Common myeloid progenitor, CD34-positive (primary cell): ENCODE data around the gene KLLN.
"Not testable (repeated sequence)": the region's sequence is repeated elsewhere in the genome, so short reads cannot be mapped to it uniquely, and the experiment has no call there.

Experiments used
- CTCF ChIA-PET: fragments of 350-600 bp; sonication (Branson Sonifier 250); formaldehyde crosslinking; loops from one replicate; lab custom pipeline; 2021; ENCODE audit warnings: antibody characterized with exemption; lab: Charles Lee
- POLR2A ChIA-PET: fragments of 350-600 bp; sonication (Branson Sonifier 250); formaldehyde crosslinking; loops from one replicate; lab custom pipeline; 2021; ENCODE audit warnings: antibody characterized with exemption; lab: Charles Lee
- DNase-seq, 3 donors: peaks; one replicate each; pipeline versions ENCODE4 v3.0.0 to v3.0.0-alpha.2; 2013
- H3K27ac ChIP-seq, 2 experiments: 1 replicate in 1 of 2; 2 replicates in 1 of 2; pipeline ENCODE4 v1.7.0; 2013; ENCODE audit warnings: inconsistent platforms in 2 of 2, low read length in 2 of 2, mild to moderate bottlenecking in 2 of 2, low read depth in 1 of 2, moderate library complexity in 1 of 2; ENCODE audit not compliant: severe bottlenecking in 2 of 2, insufficient read depth in 1 of 2, poor library complexity in 1 of 2
- H3K27me3 ChIP-seq, 5 experiments: replicated peaks in 2 of 5; 1 replicate in 3 of 5; 2 replicates in 2 of 5; pipeline versions ENCODE4 v1.6.1 to v1.7.0; 2013; ENCODE audit warnings: low read length in 4 of 5, mild to moderate bottlenecking in 2 of 5, moderate library complexity in 2 of 5, inconsistent platforms in 1 of 5; ENCODE audit not compliant: insufficient read depth in 5 of 5, control insufficient read depth in 4 of 5
- H3K36me3 ChIP-seq, 4 experiments: 1 replicate in 2 of 4; 2 replicates in 2 of 4; pipeline versions ENCODE4 v1.6.1 to v1.7.0; 2013; ENCODE audit warnings: low read length in 3 of 4, control low read depth in 1 of 4, mild to moderate bottlenecking in 1 of 4; ENCODE audit not compliant: control insufficient read depth in 4 of 4, insufficient read depth in 4 of 4
- H3K4me1 ChIP-seq, 4 experiments: 1 replicate in 3 of 4; 2 replicates in 1 of 4; pipeline versions ENCODE4 v1.6.1 to v1.7.1; 2013; ENCODE audit warnings: low read length in 3 of 4, mild to moderate bottlenecking in 3 of 4, control low read depth in 1 of 4, inconsistent platforms in 1 of 4, moderate library complexity in 1 of 4; ENCODE audit not compliant: control insufficient read depth in 4 of 4, insufficient read depth in 4 of 4; ENCODE audit errors: control extremely low read depth in 1 of 4
- H3K4me3 ChIP-seq, 7 experiments: 1 replicate in 4 of 7; 2 replicates in 3 of 7; pipeline versions ENCODE4 v1.5.1 to v1.7.0; 2013; ENCODE audit warnings: mild to moderate bottlenecking in 7 of 7, low read length in 6 of 7, moderate library complexity in 6 of 7, inconsistent platforms in 2 of 7, low read depth in 2 of 7, control low read depth in 1 of 7; ENCODE audit not compliant: insufficient read depth in 4 of 7, control insufficient read depth in 1 of 7; ENCODE audit errors: extremely low read depth in 1 of 7
- H3K9me3 ChIP-seq, 5 experiments: 1 replicate in 4 of 5; 2 replicates in 1 of 5; pipeline versions ENCODE4 v1.6.1 to v1.7.1; 2013; ENCODE audit warnings: low read length in 4 of 5, mild to moderate bottlenecking in 2 of 5, inconsistent platforms in 1 of 5, low read depth in 1 of 5, moderate library complexity in 1 of 5; ENCODE audit not compliant: control insufficient read depth in 4 of 5, insufficient read depth in 2 of 5; ENCODE audit errors: control extremely low read depth in 1 of 5
- WGBS: methylation state at CpG from one replicate; pipeline ENCODE4 v1.1.5; 2013; ENCODE audit not compliant: insufficient coverage; 5-methylcytosine and 5-hydroxymethylcytosine counted together

The KLLN gene

GRCh38 chr10:87861953-87862678 is 1.2 kb downstream of the KLLN start:
- Histone ChIP-seq H3K4me3 (peak overlapping the region; percentile 63 to 99 (median 95)), H3K27me3 (no peaks in the 10 kb centered on the region), H3K36me3 (peaks cover 0 to 2% (median 0%) of the 10 kb centered on the region in 4 experiments), H3K4me1 (peaks cover 8 to 25% (median 20%) of the 10 kb centered on the region in 4 experiments), H3K9me3 (no peaks in the 10 kb centered on the region), H3K27ac (peak overlapping the region; percentile 77 to 88)
- ChIA-PET POLR2A (interaction anchor here (0.6 to 3.4 kb wide), 13 partner anchors 11 to 528 kb away, joined by 3 to 19 read pairs (median 3); partner anchors contain the start of gene ATAD1), CTCF (interaction anchor here (0.7 to 6.9 kb wide), 25 partner anchors 9 to 690 kb away, joined by 3 to 54 read pairs (median 3); no protein-coding TSS in a partner anchor)
- WGBS, result under 1% methylated on average over 49 of the region's 57 CpGs
- peak; percentile 99 to 100 (median 100) for DNase-seq

GRCh38 chr10:87861566-87861952 is 1.8 kb downstream of the KLLN start:
- H3K36me3 ChIP-seq, result peaks cover 0 to 2% (median 0%) of the 10 kb centered on the region in 4 experiments
- peak overlapping the region; percentile 63 to 99 (median 95) for H3K4me3 ChIP-seq
- CTCF ChIA-PET, result interaction anchor here (0.8 to 6.9 kb wide), 20 partner anchors 9 to 699 kb away, joined by 3 to 54 read pairs (median 4); no protein-coding TSS in a partner anchor
- H3K27ac ChIP-seq, result peak overlapping the region; percentile 51 to 88
- peak in 2 of 3 donors; percentile 75 to 79 for DNase-seq
- H3K9me3 ChIP-seq, result peaks cover 0 to under 1% (median under 1%) of the 10 kb centered on the region in 5 experiments
- H3K27me3 ChIP-seq, result no peaks in the 10 kb centered on the region
- WGBS, result 0% methylated on average over 15 of the region's 16 CpGs
- H3K4me1 ChIP-seq, result peaks cover 8 to 25% (median 20%) of the 10 kb centered on the region in 4 experiments
- POLR2A ChIA-PET, result interaction anchor here (0.6 to 3.4 kb wide), 7 partner anchors 10 to 529 kb away, joined by 3 to 19 read pairs (median 3); no protein-coding TSS in a partner anchor

GRCh38 chr10:87860816-87861403 is 2.4 kb downstream of the KLLN start:
- H3K4me3 ChIP-seq, result peak overlapping the region in 6 of 7 experiments; percentile 83 to 99 (median 96)
- CTCF ChIA-PET, result interaction anchor here (0.7 to 6.9 kb wide), 18 partner anchors 9 to 700 kb away, joined by 3 to 54 read pairs (median 3); no protein-coding TSS in a partner anchor
- peaks cover 0 to 4% (median 3%) of the 10 kb centered on the region in 5 experiments for H3K9me3 ChIP-seq
- H3K27me3 ChIP-seq, result no peaks in the 10 kb centered on the region
- peaks cover 8 to 25% (median 20%) of the 10 kb centered on the region in 4 experiments for H3K4me1 ChIP-seq
- DNase-seq, result peak in 1 of 3 donors; percentile 39
- WGBS, result 43% methylated on average over 1 of the region's 4 CpGs
- peaks cover 0 to 2% (median 0%) of the 10 kb centered on the region in 4 experiments for H3K36me3 ChIP-seq
- peak overlapping the region; percentile 51 to 88 for H3K27ac ChIP-seq
- POLR2A ChIA-PET, result interaction anchor here (3.2 to 3.4 kb wide), 2 partner anchors 86 to 526 kb away, joined by 13 to 19 read pairs; no protein-coding TSS in a partner anchor

- Histone ChIP-seq H3K27ac (no peak overlapping the region), H3K27me3 (no peaks in the 10 kb centered on the region), H3K4me1 (peaks cover 8 to 25% (median 20%) of the 10 kb centered on the region in 4 experiments), H3K9me3 (peaks cover 0 to 4% (median 3%) of the 10 kb centered on the region in 5 experiments), H3K4me3 (peak overlapping the region in 2 of 7 experiments; percentile 43 to 83), H3K36me3 (peaks cover 0 to 2% (median 0%) of the 10 kb centered on the region in 4 experiments)
- WGBS, result 42% methylated on average over 2 of the region's 3 CpGs
- DNase-seq, result peak; percentile 88 to 90 (median 90)
- POLR2A ChIA-PET, result interaction anchor here (3.4 kb wide), 1 partner anchor 86 kb away, joined by 19 read pairs; no protein-coding TSS in a partner anchor
- CTCF ChIA-PET, result interaction anchor here (0.7 to 6.9 kb wide), 16 partner anchors 9 to 701 kb away, joined by 3 to 54 read pairs (median 4); no protein-coding TSS in a partner anchor
Measured at GRCh38 chr10:87860156-87860795, 3.1 kb downstream of the KLLN start.

- H3K4me1 ChIP-seq, result peaks cover 2 to 18% (median 13%) of the 10 kb centered on the region in 4 experiments
- POLR2A ChIA-PET, H3K4me3 ChIP-seq, H3K27me3 ChIP-seq, H3K36me3 ChIP-seq, H3K27ac ChIP-seq, H3K9me3 ChIP-seq: not testable (repeated sequence)
- DNase-seq, result peak in 2 of 3 donors; percentile 49 to 61
- no CpG with 5 or more reads among the region's 4 CpGs for WGBS
- CTCF ChIA-PET, result interaction anchor here (4.2 kb wide), 1 partner anchor 532 kb away, joined by 19 read pairs; no protein-coding TSS in a partner anchor
Measured at GRCh38 chr10:87855665-87856064, 7.7 kb downstream of the KLLN start.

GRCh38 chr10:87855247-87855646 is 8.1 kb downstream of the KLLN start:
- H3K27ac ChIP-seq, H3K36me3 ChIP-seq, DNase-seq, H3K9me3 ChIP-seq, H3K4me3 ChIP-seq, CTCF ChIA-PET, POLR2A ChIA-PET, H3K27me3 ChIP-seq: not testable (repeated sequence)
- 100% methylated on average over 1 of the region's 5 CpGs for WGBS
- peaks cover 5 to 18% (median 12%) of the 10 kb centered on the region in 4 experiments for H3K4me1 ChIP-seq
